WERI-Rb-1 (cell line): ENCODE data around the gene PTPN3.

Experiments used
- DNase-seq: peaks from one replicate; pipeline ENCODE4 v3.0.0-alpha.2; 2020
- H3K27ac ChIP-seq: fragments of 250-450 bp; sonication (Bioruptor Pico); 2 replicates; pipeline ENCODE4 v1.5.1; 2020; ENCODE audit warnings: mild to moderate bottlenecking, moderate library complexity
- H3K27me3 ChIP-seq: fragments of 250-450 bp; sonication (Bioruptor Pico); 2 replicates; pipeline ENCODE4 v1.5.1; 2021; ENCODE audit warnings: mild to moderate bottlenecking, low read depth, moderate library complexity; ENCODE audit not compliant: insufficient read depth, severe bottlenecking
- H3K36me3 ChIP-seq: fragments of 250-450 bp; sonication (Bioruptor Pico); 2 replicates; pipeline ENCODE4 v1.5.1; 2020; ENCODE audit warnings: mild to moderate bottlenecking, moderate library complexity
- H3K4me3 ChIP-seq: 2 replicates; pipeline ENCODE4 v1.5.1; 2011; ENCODE audit warnings: low read depth, mild to moderate bottlenecking, control low read depth, low read length
- H3K9me3 ChIP-seq: fragments of 250-450 bp; sonication (Bioruptor Pico); 2 replicates; pipeline ENCODE4 v1.5.1; 2021; ENCODE audit warnings: mild to moderate bottlenecking, moderate library complexity; ENCODE audit not compliant: severe bottlenecking
- CTCF ChIP-seq: IDR thresholded peaks from 2 replicates; pipeline ENCODE4 v1.5.1; 2011; ENCODE audit warnings: low read depth, mild to moderate bottlenecking, control low read depth, inconsistent platforms, low read length

The PTPN3 gene

GRCh38 chr9:109499631-109500410 lies 1.7 kb upstream of the PTPN3 start:
- Histone ChIP-seq H3K27ac (no peak overlapping the region), H3K9me3 (no peaks in the 10 kb centered on the region), H3K4me3 (peak overlapping the region; percentile 23), H3K36me3 (no peaks in the 10 kb centered on the region), H3K27me3 (peaks cover 84% of the 10 kb centered on the region)
- peak; percentile 80 for DNase-seq
- TF ChIP-seq CTCF, result no peak

- Histone ChIP-seq H3K36me3 (no peaks in the 10 kb centered on the region), H3K27ac (no peak overlapping the region), H3K4me3 (peak overlapping the region; percentile 23), H3K27me3 (peaks cover 83% of the 10 kb centered on the region), H3K9me3 (no peaks in the 10 kb centered on the region)
- DNase-seq, result no peak
- no peak for TF ChIP-seq CTCF
These were observed 1.1 kb upstream of the PTPN3 start for GRCh38 chr9:109499093-109499630.

GRCh38 chr9:109497226-109498153 lies 617 bp downstream of the PTPN3 start:
- DNase-seq, result no peak
- Histone ChIP-seq H3K36me3 (no peaks in the 10 kb centered on the region), H3K27ac (no peak overlapping the region), H3K9me3 (no peaks in the 10 kb centered on the region), H3K27me3 (peaks cover 69% of the 10 kb centered on the region), H3K4me3 (peak overlapping the region; percentile 44)
- no peak for TF ChIP-seq CTCF

- no peak for TF ChIP-seq CTCF
- Histone ChIP-seq H3K27ac (no peak overlapping the region), H3K36me3 (no peaks in the 10 kb centered on the region), H3K27me3 (peaks cover 62% of the 10 kb centered on the region), H3K4me3 (no peak overlapping the region), H3K9me3 (no peaks in the 10 kb centered on the region)
- DNase-seq, result no peak
These were observed 1.3 kb downstream of the PTPN3 start for GRCh38 chr9:109496841-109497225.

- Histone ChIP-seq H3K9me3 (no peaks in the 10 kb centered on the region), H3K27ac (no peak overlapping the region), H3K4me3 (no peak overlapping the region), H3K27me3 (peaks cover 60% of the 10 kb centered on the region), H3K36me3 (no peaks in the 10 kb centered on the region)
- no peak for DNase-seq
- TF ChIP-seq CTCF, result no peak
These were observed 1.9 kb downstream of the PTPN3 start for GRCh38 chr9:109496218-109496617.
